HepG2 (cell line): ENCODE measurements around the gene PRRC1. TPM values are rescaled to one million over a fixed set of nuclear protein-coding genes. Genes with fewer than 3 reads are reported as not detected.
A peak's percentile ranks its signal among the peaks of the same experiment; 100 is the strongest.

ENCODE experiments used
- ATAC-seq: fragments of 200-7000 bp; cut with Tn5 transposase; 3 replicates; pipeline ENCODE4 v1.9.1; 2020; ENCODE audit warnings: mild to moderate bottlenecking, moderate library complexity
- BruUV-seq: library from RNA; stranded (reverse); fragments of 400-500 nt; replicated peaks from 2 replicates; lab custom pipeline; 2021; lab: Mats Ljungman, UMichigan
- CTCF ChIA-PET: fragments of 300-600 bp; formaldehyde crosslinking; extraction: SDS; loops from one replicate; lab custom pipeline; 2021; ENCODE audit warnings: low total read pairs, inconsistent platforms, low intra/inter-chr PET ratio; lab: Yijun Ruan, JAX
- POLR2A ChIA-PET: fragments of 350-600 bp; sonication (Branson Sonifier 250); formaldehyde crosslinking; loops from one replicate; lab custom pipeline; 2020; ENCODE audit warnings: antibody characterized with exemption, inconsistent platforms; lab: Yijun Ruan, JAX
- DNase-seq: peaks from one replicate; pipeline ENCODE4 v3.0.0-alpha.2; 2015; ENCODE audit warnings: low spot score
- FAIRE-seq: peaks from 3 replicates; lab custom pipeline; 2011; peaks lifted over from hg19 to GRCh38; lab: Jason Lieb, UNC
- H2AFZ ChIP-seq: one replicate; pipeline ENCODE4 v1.6.1; 2011; ENCODE audit warnings: low read length, inconsistent platforms
- H3K27ac ChIP-seq: fragments of 300-600 bp; 3 replicates; pipeline ENCODE4 v1.8.0; 2011; ENCODE audit warnings: mixed run types, mild to moderate bottlenecking, mixed read lengths, low read length, inconsistent platforms; ENCODE audit not compliant: insufficient read depth; ENCODE audit errors: extremely low read length
- H3K27me3 ChIP-seq, 2 experiments: fragments of 200-600 bp in 1 of 2; 2 replicates in 1 of 2; 3 replicates in 1 of 2; pipeline versions ENCODE4 v1.6.0 to v1.8.0; 2011; ENCODE audit warnings: low read length in 2 of 2, mild to moderate bottlenecking in 2 of 2, moderate library complexity in 2 of 2, inconsistent platforms in 1 of 2; ENCODE audit not compliant: insufficient read depth in 2 of 2, control insufficient read depth in 1 of 2
- H3K36me3 ChIP-seq, 2 experiments: fragments of 200-600 bp in 1 of 2; replicated peaks in 1 of 2; 2 replicates in 1 of 2; 3 replicates in 1 of 2; pipeline versions ENCODE4 v1.5.1 to v1.8.0; 2011; ENCODE audit warnings: low read length in 2 of 2, inconsistent platforms in 1 of 2; ENCODE audit not compliant: insufficient read depth in 2 of 2, control insufficient read depth in 1 of 2
- H3K4me1 ChIP-seq: 2 replicates; pipeline ENCODE4 v1.5.1; 2012; ENCODE audit warnings: low read length, inconsistent platforms; ENCODE audit not compliant: insufficient read depth
- H3K4me2 ChIP-seq: 2 replicates; pipeline ENCODE4 v1.6.0; 2011; ENCODE audit warnings: low read depth, low read length, inconsistent platforms
- H3K4me3 ChIP-seq, 3 experiments: fragments of 200-600 bp in 1 of 3; sonication (generic), shearing (Covaris generic) in 1 of 3; replicated peaks in 1 of 3; 2 replicates each; pipeline ENCODE4 v1.5.1; 2011 to 2016; ENCODE audit warnings: low read length in 3 of 3, inconsistent platforms in 2 of 3, low read depth in 2 of 3, mild to moderate bottlenecking in 2 of 3, control low read depth in 1 of 3, mixed read lengths in 1 of 3; ENCODE audit not compliant: insufficient read depth in 1 of 3
- H3K79me2 ChIP-seq: one replicate; pipeline ENCODE4 v1.6.1; 2011; ENCODE audit warnings: low read length, inconsistent platforms; ENCODE audit not compliant: insufficient read depth
- H3K9ac ChIP-seq: 2 replicates; pipeline ENCODE4 v1.6.0; 2011; ENCODE audit warnings: mild to moderate bottlenecking, low read depth, low read length, inconsistent platforms; ENCODE audit not compliant: insufficient read depth
- H3K9me3 ChIP-seq: 2 replicates; pipeline ENCODE4 v1.5.1; 2012; ENCODE audit warnings: mild to moderate bottlenecking, low read length
- H4K20me1 ChIP-seq: 2 replicates; pipeline ENCODE4 v1.6.0; 2011; ENCODE audit warnings: inconsistent platforms, mild to moderate bottlenecking, low read length, moderate library complexity; ENCODE audit not compliant: insufficient read depth
- DPF2 ChIP-seq: sonication (generic); formaldehyde crosslinking; IDR thresholded peaks from 2 replicates; pipeline ENCODE4 v1.4.0; 2020; ENCODE audit warnings: mild to moderate bottlenecking, low read depth, missing genetic modification reagents, borderline replicate concordance
- NBN ChIP-seq: fragments of 450-650 bp; conservative IDR thresholded peaks from 2 replicates; pipeline ENCODE4 v1.6.1; 2017
- NFE2L1 ChIP-seq: sonication (generic); formaldehyde crosslinking; IDR thresholded peaks from 2 replicates; pipeline ENCODE4 v1.4.0; 2020; ENCODE audit warnings: missing genetic modification reagents, mild to moderate bottlenecking, borderline replicate concordance
- RXRB ChIP-seq: IDR thresholded peaks from 2 replicates; pipeline ENCODE4 v1.6.1; 2016; ENCODE audit warnings: borderline replicate concordance, missing genetic modification reagents, missing compliant biosample characterization
- SMAD3 ChIP-seq: sonication (generic); formaldehyde crosslinking; IDR thresholded peaks from 2 replicates; pipeline ENCODE4 v1.4.0; 2020; ENCODE audit warnings: missing genetic modification reagents
- TARDBP ChIP-seq: sonication (generic); formaldehyde crosslinking; IDR thresholded peaks from 2 replicates; pipeline ENCODE4 v1.8.0; 2022; ENCODE audit warnings: mild to moderate bottlenecking, missing genetic modification reagents
- TRIM24 ChIP-seq: sonication (generic); formaldehyde crosslinking; IDR thresholded peaks from 2 replicates; pipeline ENCODE4 v1.8.0; 2022; ENCODE audit warnings: mild to moderate bottlenecking, missing genetic modification reagents
- ZNF160 ChIP-seq: sonication (generic); formaldehyde crosslinking; IDR thresholded peaks from 2 replicates; pipeline ENCODE4 v1.8.0; 2022; ENCODE audit warnings: mild to moderate bottlenecking, inconsistent platforms, missing genetic modification reagents
- ZNF205 ChIP-seq: IDR thresholded peaks from 2 replicates; pipeline ENCODE4 v1.6.1; 2018; ENCODE audit warnings: missing biosample characterization, missing genetic modification reagents
- ZNF30 ChIP-seq: sonication (generic); formaldehyde crosslinking; IDR thresholded peaks from 2 replicates; pipeline ENCODE4 v1.5.0; 2020; ENCODE audit warnings: mild to moderate bottlenecking, missing genetic modification reagents
- ZNF557 ChIP-seq: sonication (generic); formaldehyde crosslinking; IDR thresholded peaks from 2 replicates; pipeline ENCODE4 v1.4.0; 2020; ENCODE audit warnings: missing genetic modification reagents
- ZNF629 ChIP-seq: sonication (generic); formaldehyde crosslinking; conservative IDR thresholded peaks from 2 replicates; pipeline ENCODE4 v1.5.0; 2020; ENCODE audit warnings: missing genetic modification reagents
- ZNF788 ChIP-seq: sonication (generic); formaldehyde crosslinking; IDR thresholded peaks from 2 replicates; pipeline ENCODE4 v1.5.0; 2020; ENCODE audit warnings: mild to moderate bottlenecking, missing genetic modification reagents, borderline replicate concordance
- WGBS: methylation state at CpG from one replicate; pipeline ENCODE4 v1.1.6; 2017; ENCODE audit warnings: low lambda C conversion rate; 5-methylcytosine and 5-hydroxymethylcytosine counted together
- in situ Hi-C: cut with HindIII; loops from 2 replicates; pipeline ENCODE4 v1.10.0; 2017; ENCODE audit warnings: low pct_unique_long_range_greater_than_20kb; ENCODE audit not compliant: extremely low pct_ligation_motif_present
- intact Hi-C: fragments of 100-400 bp; cut with micrococcal nuclease; formaldehyde crosslinking; loops from one replicate; pipeline ENCODE4 v1.10.0; 2022; ENCODE audit not compliant: unreplicated experiment
- polyA plus RNA-seq, 8 experiments: library from polyadenylated mRNA; depleted of rRNA in 3 of 8; stranded (reverse) in 7 of 8; unstranded in 1 of 8; fragments of >200 nt; fragmentation: Illumina TruSeq in 4 of 8; extraction: Trizol in 4 of 8; gene quantifications; 2 replicates each; pipeline versions ENCODE4 v1.2.1 to v1.2.3, GENCODE V29; 2011 to 2016; ENCODE audit warnings: low read depth in 4 of 8, missing spikeins in 1 of 8, mixed read lengths in 1 of 8; ENCODE audit not compliant: insufficient read depth in 1 of 8
- total RNA-seq, 5 experiments: library from RNA; depleted of rRNA; stranded (reverse); fragments of >200 nt; fragmentation: Illumina TruSeq; extraction: Trizol; gene quantifications; 2 replicates each; pipeline ENCODE4 v1.2.3, GENCODE V29; 2016; ENCODE audit warnings: low read depth in 1 of 5

PRRC1 gene
- total and polyA plus RNA-seq, 2 of the 13 experiments (the other 11 are each of a cell fraction or from before 2014, with no cell fraction given): 48.5 to 51.9 TPM

DNA sequence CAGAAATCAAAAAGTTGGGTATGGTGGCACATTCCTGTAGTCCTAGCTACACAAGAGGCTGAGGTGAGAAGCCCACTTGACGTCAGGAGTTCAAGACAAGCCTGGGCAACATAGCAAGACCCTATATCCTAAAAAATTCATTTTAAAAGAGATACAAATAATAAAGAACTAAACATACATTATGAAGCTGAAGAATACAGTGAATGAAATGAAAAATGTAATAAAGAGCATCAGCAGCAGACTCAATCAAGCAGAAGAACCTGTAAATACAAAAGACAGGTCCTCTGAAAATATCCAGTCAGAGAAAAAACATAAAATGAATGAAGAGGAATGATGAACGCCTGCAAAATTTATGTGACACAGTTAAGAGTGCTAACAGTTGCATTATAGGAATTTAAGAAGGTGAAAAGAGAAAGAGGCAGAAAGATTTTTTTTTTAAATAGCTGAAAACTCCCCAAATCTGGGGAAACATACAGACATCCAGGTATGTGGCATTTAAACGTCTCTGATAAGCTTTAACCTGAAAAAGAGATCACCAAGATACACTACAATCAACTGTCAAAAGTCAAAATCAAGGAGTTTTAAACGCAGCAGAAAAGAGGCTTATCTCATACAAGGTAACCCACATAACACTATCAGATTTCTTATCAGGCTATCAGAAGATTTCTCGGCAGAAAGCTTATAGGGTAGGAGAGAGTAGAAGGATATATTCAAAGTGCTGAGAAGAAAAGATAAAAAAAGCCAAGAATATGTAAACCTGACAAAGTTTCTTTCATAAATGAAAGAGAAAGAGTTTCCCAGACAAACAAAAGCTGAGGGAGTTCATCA, 57.6 kb downstream of the PRRC1 start:
- no peaks in the 10 kb centered on the region for H3K27me3 ChIP-seq
- no peak overlapping the region for H3K4me3 ChIP-seq
- H3K4me1 ChIP-seq: no peaks in the 10 kb centered on the region
- intact Hi-C loops: no loop called here
- ATAC-seq (no peak), FAIRE-seq (no peak), DNase-seq (no peak)
- POLR2A ChIA-PET: no interaction called here
- 6% methylated on average over 5 of the region's 5 CpGs for WGBS
- H3K36me3 ChIP-seq: no peaks in the 10 kb centered on the region
- H3K79me2 ChIP-seq: no peaks in the 10 kb centered on the region
- no peak overlapping the region for H3K9ac ChIP-seq
- no peak overlapping the region for H2AFZ ChIP-seq
- TF ChIP-seq SMAD3: no peak
- peak; percentile 95 for TF ChIP-seq ZNF160
- H4K20me1 ChIP-seq: no peaks in the 10 kb centered on the region
- in situ Hi-C loops: loop anchor here (25.0 kb wide), 1 partner anchor 1512 kb away; the partner anchor contains the start of gene ISOC1
- H3K4me2 ChIP-seq: no peak overlapping the region
- CTCF ChIA-PET: no interaction called here
- no TSS peak for BruUV-seq
- H3K9me3 ChIP-seq: no peaks in the 10 kb centered on the region
- H3K27ac ChIP-seq: no peak overlapping the region

DNA sequence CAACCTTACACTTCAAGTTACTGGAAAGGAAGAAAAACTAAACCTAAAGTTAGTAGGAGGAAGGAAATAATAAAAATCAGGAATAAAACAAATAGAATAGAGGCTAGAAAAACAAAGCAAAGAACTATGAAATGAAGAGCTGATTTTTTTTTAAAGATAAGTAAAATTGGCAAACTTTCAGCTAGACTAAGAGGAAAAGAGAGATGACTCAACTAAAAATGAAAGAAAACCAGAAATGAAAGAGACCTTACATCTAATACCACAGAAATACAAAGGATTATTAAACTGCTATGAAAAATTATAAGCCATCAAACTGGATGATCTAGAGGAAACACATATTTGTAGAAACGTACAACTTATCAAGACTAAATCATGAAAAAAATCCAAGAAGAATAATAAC, 60.0 kb downstream of the PRRC1 start:
- CTCF ChIA-PET: no interaction called here
- DNase-seq: no peak
- POLR2A ChIA-PET: no interaction called here

More for the DNA sequence above, 60.0 kb downstream of the PRRC1 start:
- TF ChIP-seq NFE2L1 (CRISPR knock-in tag) (no peak), TRIM24 (CRISPR knock-in tag) (no peak), ZNF557 (CRISPR knock-in tag) (no peak), NBN (no peak), RXRB (CRISPR knock-in tag) (no peak), ZNF788 (no peak), ZNF205 (CRISPR knock-in tag) (no peak), ZNF30 (CRISPR knock-in tag) (no peak), TARDBP (CRISPR knock-in tag) (no peak), ZNF629 (CRISPR knock-in tag) (no peak), DPF2 (CRISPR knock-in tag) (no peak)
- H3K27ac ChIP-seq: no peak overlapping the region
- ATAC-seq (no peak), FAIRE-seq (no peak)
- no peak overlapping the region for H3K4me3 ChIP-seq
- H3K9me3 ChIP-seq: no peaks in the 10 kb centered on the region
- no peak overlapping the region for H2AFZ ChIP-seq
- intact Hi-C loops (no loop called here), in situ Hi-C loops (no loop called here)
- 0% methylated on average over 1 of the region's 1 CpG for WGBS
- BruUV-seq: no TSS peak
- H3K9ac ChIP-seq: no peak overlapping the region
- H3K36me3 ChIP-seq: no peaks in the 10 kb centered on the region
- no peaks in the 10 kb centered on the region for H3K27me3 ChIP-seq
- no peaks in the 10 kb centered on the region for H4K20me1 ChIP-seq
- H3K4me1 ChIP-seq: no peaks in the 10 kb centered on the region
- no peaks in the 10 kb centered on the region for H3K79me2 ChIP-seq
- H3K4me2 ChIP-seq: no peak overlapping the region
